IPS DF 6.9 (cell line): Measurements from ENCODE around the gene SERPINB6.
"Not testable (repeated sequence)": the region's sequence is repeated elsewhere in the genome, so short reads cannot be mapped to it uniquely, and the experiment has no call there.

Experiments used
- DNase-seq: peaks from one replicate; pipeline ENCODE4 v3.0.0-alpha.2; 2013; ENCODE audit warnings: low read depth, low spot score
- H3K27ac ChIP-seq: one replicate; pipeline ENCODE4 v1.5.1; 2013; ENCODE audit warnings: low read length, control low read depth
- H3K27me3 ChIP-seq: 2 replicates; pipeline ENCODE4 v1.6.1; 2013; ENCODE audit warnings: mild to moderate bottlenecking, low read length; ENCODE audit not compliant: control insufficient read depth, insufficient read depth
- H3K36me3 ChIP-seq: 2 replicates; pipeline ENCODE4 v1.6.1; 2013; ENCODE audit warnings: low read length; ENCODE audit not compliant: control insufficient read depth, insufficient read depth
- H3K4me1 ChIP-seq: 2 replicates; pipeline ENCODE4 v1.6.1; 2013; ENCODE audit warnings: low read length; ENCODE audit not compliant: control insufficient read depth, insufficient read depth
- H3K4me3 ChIP-seq: 2 replicates; pipeline ENCODE4 v1.5.1; 2013; ENCODE audit warnings: mild to moderate bottlenecking, low read length
- H3K9me3 ChIP-seq: 2 replicates; pipeline ENCODE4 v1.6.1; 2013; ENCODE audit warnings: low read length, inconsistent platforms; ENCODE audit not compliant: control insufficient read depth, insufficient read depth
- WGBS: extraction: QIAGEN DNeasy Blood & Tissue Kit; methylation state at CpG from one replicate; pipeline ENCODE4 v1.1.7; 2013; ENCODE audit warnings: mixed read lengths, missing lambda C conversion rate; ENCODE audit not compliant: insufficient read length, insufficient coverage; 5-methylcytosine and 5-hydroxymethylcytosine counted together

Gene SERPINB6

DNA sequence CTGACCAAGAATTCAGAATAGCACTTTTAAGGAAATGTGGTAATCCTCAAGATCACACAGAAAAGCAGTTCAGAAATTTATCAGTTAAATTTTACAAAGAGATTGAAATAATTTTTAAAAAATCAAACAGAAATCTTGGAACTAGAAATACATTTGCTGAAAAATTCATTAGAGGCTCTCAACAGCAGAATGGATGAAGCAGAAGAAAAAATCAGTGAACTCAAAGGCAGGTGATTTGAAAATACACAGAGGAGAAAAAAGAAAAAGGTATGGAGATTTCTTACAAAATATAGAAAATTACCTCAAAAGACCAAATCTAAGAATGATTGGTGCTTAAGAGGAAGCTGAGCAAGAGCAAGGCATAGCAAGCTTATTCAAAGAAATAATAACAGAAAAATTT lies 39.8 kb upstream of the SERPINB6 start:
- Histone ChIP-seq H3K27ac (no peak overlapping the region), H3K4me3 (no peak overlapping the region), H3K27me3 (no peaks in the 10 kb centered on the region), H3K4me1 (peaks cover 2% of the 10 kb centered on the region; the same call in 1 of the 2 replicates), H3K9me3 (0 out of 2 replicates have a peak, but pooled peaks cover 2% of the 10 kb centered on the region), H3K36me3 (peaks cover 43% of the 10 kb centered on the region)
- no peak for DNase-seq

DNA sequence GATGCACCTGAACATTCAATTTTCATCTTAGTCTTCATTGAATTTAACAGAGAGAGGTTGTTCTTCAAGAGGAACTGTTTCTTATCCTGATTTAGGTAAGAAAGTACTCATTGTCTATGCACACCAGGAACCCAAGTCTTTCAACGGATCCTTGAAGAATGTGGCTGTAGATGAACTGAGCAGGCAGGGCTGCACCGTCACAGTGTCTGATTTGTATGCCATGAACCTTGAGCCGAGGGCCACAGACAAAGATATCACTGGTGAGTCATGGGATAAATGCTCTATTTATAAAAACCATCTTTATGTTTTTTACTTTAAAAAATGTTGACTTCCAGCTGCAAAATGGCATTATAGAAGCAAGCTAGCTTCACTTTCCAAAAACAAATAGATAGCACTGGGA lies 38.6 kb upstream of the SERPINB6 start:
- Histone ChIP-seq H3K27me3 (no peaks in the 10 kb centered on the region), H3K27ac (no peak overlapping the region), H3K9me3 (0 out of 2 replicates have a peak, but pooled peaks cover 2% of the 10 kb centered on the region), H3K36me3 (peaks cover 36% of the 10 kb centered on the region), H3K4me1 (peaks cover 5% of the 10 kb centered on the region; the same call in 1 of the 2 replicates), H3K4me3 (no peak overlapping the region)
- DNase-seq, result no peak
- WGBS, result no CpG with 5 or more reads among the region's 3 CpGs

DNA sequence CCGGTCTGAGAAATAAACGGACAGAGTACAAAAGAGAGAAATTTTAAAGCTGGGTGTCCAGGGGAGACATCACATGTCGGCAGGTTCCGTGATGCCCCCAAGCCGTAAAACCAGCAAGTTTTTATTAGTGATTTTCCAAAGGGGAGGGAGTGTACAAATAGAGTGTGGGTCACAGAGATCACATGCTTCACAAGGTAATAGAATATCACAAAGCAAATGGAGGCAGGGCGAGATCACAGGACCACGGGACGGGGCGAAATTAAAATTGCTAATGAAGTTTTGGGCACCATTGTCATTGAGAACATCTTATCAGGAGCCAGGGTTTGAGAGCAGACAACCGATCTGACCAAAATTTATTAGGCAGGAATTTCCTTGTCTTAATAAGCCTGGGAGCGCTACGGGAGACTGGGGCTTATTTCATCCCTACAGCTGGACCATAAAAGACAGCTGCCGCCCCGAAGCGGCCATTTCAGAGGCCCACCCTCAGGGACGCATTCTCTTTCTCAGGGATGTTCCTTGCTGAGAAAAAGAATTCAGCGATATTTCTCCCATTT lies 37.4 kb upstream of the SERPINB6 start:
- DNase-seq, H3K9me3 ChIP-seq, H3K27ac ChIP-seq, H3K27me3 ChIP-seq, H3K4me3 ChIP-seq, H3K4me1 ChIP-seq: not testable (repeated sequence)
- peaks cover 27% of the 10 kb centered on the region for H3K36me3 ChIP-seq
- no CpG with 5 or more reads among the region's 17 CpGs for WGBS

DNA sequence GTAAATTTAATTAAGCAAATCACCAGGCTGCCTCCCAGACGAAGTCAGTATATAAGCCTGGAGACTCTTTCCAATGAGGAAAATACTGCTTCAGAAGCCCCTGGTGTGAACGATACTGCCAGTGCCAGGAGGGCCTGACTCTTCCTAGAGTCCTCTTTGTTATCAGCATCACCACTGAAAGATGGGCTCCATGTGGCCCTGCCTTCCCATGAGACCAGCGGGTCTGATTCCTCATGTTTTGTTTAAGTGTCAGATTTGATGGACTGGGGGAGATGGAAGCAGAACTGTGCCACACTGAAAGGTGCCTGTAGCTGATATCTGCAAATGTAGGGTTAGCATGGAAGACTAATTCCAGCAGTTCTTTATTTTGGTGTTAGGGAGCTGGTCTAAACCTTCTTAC lies 36.2 kb upstream of the SERPINB6 start:
- no peak for DNase-seq
- 0 out of 2 replicates have a peak, but pooled peaks cover 2% of the 10 kb centered on the region for H3K9me3 ChIP-seq
- no peak overlapping the region for H3K4me3 ChIP-seq
- peaks cover 22% of the 10 kb centered on the region; the same call in 1 of the 2 replicates for H3K36me3 ChIP-seq
- no peak overlapping the region for H3K27ac ChIP-seq
- no peaks in the 10 kb centered on the region for H3K27me3 ChIP-seq
- peaks cover 5% of the 10 kb centered on the region; the same call in 1 of the 2 replicates for H3K4me1 ChIP-seq
- no CpG with 5 or more reads among the region's 3 CpGs for WGBS

DNA sequence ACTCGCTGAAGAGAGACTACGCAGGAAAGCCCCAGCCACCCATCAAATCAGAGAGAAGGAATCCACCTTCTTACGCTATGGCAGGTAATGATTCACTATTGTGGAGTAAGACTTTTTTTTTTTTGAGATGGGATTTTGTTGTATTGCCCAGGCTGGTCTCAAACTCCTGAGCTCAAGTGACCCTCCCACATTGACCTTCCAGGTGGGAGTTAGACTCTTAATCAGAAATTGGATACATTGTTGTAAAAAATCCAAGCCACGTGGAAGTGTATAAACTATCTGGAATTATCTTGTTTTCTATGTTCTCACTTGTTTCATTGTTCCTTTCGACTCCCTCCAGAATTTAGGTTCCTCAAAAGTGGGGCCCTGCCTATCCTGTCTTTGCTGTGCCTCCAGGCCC lies 35.1 kb upstream of the SERPINB6 start:
- H3K36me3 ChIP-seq, result peaks cover 18% of the 10 kb centered on the region; the same call in 1 of the 2 replicates
- no peaks in the 10 kb centered on the region for H3K27me3 ChIP-seq
- peaks cover 5% of the 10 kb centered on the region; the same call in 1 of the 2 replicates for H3K4me1 ChIP-seq
- no peak overlapping the region for H3K27ac ChIP-seq
- no peak overlapping the region for H3K4me3 ChIP-seq
- H3K9me3 ChIP-seq, result 0 out of 2 replicates have a peak, but pooled peaks cover 2% of the 10 kb centered on the region
- DNase-seq, result no peak
- WGBS, result no CpG with 5 or more reads among the region's 5 CpGs

DNA sequence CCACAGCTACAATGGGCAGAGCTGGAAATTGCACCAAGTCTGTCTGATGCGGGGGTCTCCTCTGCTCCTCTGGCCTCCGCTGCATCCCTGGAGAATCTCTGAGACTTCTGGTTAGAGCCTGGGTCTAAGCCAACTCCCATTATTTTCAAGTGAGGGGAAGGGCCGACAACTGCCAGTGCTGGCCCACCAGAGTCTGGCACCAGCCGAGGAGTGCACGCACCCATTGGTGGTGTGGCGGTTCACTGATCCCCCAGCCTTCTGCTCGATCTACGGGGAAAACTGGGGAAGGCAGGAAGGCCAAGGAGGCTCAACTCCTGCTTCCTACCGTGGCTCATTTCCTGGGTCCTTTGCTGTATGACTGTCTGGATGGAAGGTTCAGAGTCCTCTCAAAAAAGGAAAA lies 34.5 kb upstream of the SERPINB6 start:
- WGBS, result no CpG with 5 or more reads among the region's 9 CpGs

DNA sequence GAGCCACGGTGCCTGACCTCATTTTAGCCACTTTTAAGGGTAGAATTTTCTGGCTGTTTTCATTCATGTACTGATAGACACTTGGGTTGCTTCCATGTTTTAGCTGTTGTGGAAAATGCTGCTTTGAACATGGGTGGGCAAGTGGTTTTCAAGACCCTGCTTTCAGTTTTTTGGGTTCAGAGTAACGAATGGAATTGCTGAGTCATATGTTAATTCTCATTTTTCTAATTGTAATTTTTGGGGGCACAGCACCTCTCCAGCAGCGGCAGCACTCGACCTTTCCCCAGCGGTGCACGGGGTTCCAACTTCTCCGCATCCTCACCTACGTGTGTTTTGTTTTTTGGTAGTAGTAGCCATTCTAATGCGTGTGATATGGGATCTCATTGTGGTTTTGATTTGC lies 33.7 kb upstream of the SERPINB6 start:
- H3K4me3 ChIP-seq, result no peak overlapping the region
- no peak for DNase-seq

More for the DNA sequence above, 34.5 kb upstream of the SERPINB6 start:
- Histone ChIP-seq H3K4me1 (peaks cover 5% of the 10 kb centered on the region; the same call in 1 of the 2 replicates), H3K36me3 (peaks cover 16% of the 10 kb centered on the region; the same call in 1 of the 2 replicates), H3K4me3 (no peak overlapping the region), H3K9me3 (0 out of 2 replicates have a peak, but pooled peaks cover 2% of the 10 kb centered on the region), H3K27ac (no peak overlapping the region), H3K27me3 (no peaks in the 10 kb centered on the region)
- DNase-seq, result no peak

DNA sequence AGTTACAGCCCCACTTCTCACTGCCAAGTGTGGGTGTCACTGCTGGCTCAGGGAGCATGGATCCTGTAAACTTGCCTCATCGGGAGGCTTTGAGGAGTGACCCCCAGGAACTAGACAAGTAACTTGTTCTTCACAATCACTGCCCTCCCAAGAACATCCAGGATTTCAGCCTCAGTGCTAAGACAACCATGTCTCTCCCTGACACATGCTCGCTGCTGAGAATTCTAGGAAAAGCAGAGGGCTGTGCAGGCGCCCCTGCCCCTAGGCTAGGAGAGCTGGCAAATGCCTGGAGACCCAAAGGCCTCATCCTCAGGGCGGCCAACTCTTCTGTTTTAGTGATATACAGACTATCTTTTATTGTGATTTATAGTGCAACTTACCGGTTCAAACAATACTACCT lies 31.9 kb upstream of the SERPINB6 start:
- not testable (repeated sequence) for DNase-seq, H3K4me3 ChIP-seq, H3K27me3 ChIP-seq, H3K27ac ChIP-seq, H3K9me3 ChIP-seq, H3K36me3 ChIP-seq, H3K4me1 ChIP-seq
- WGBS, result no CpG with 5 or more reads among the region's 5 CpGs

More for the DNA sequence above, 33.7 kb upstream of the SERPINB6 start:
- Histone ChIP-seq H3K9me3 (no peaks in the 10 kb centered on the region), H3K27me3 (no peaks in the 10 kb centered on the region), H3K4me1 (peaks cover 5% of the 10 kb centered on the region; the same call in 1 of the 2 replicates), H3K27ac (no peak overlapping the region), H3K36me3 (peaks cover 9% of the 10 kb centered on the region; the same call in 1 of the 2 replicates)
- WGBS, result no CpG with 5 or more reads among the region's 9 CpGs

DNA sequence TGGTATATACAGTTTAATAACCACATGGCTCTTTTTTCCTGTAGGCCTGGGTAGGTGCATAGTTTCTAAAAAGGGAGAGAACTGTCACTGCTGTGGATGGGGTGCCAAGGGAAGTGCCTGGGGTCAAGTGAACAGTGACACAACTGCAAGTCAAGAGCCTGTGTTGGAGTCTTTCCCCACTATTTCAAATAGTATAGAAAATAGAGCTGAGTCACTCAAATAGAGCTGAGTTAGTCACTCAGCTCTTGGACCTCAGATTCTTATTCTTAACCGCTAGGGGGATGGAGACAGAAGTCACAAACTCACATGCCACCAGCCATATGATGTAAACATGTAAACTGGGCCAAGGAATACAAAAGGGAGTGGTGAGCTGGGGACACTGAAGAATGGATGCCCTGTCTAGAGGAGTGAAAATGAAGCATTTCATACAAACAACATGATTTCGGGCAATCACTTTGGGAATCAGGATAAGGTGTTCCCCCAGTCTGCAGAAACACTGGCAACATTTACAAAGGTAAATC lies 30.5 kb upstream of the SERPINB6 start:
- H3K27ac ChIP-seq, result no peak overlapping the region
- no peaks in the 10 kb centered on the region for H3K9me3 ChIP-seq
- no peak for DNase-seq
- 0 out of 2 replicates have a peak, but pooled peaks cover 4% of the 10 kb centered on the region for H3K36me3 ChIP-seq
- H3K27me3 ChIP-seq, result no peaks in the 10 kb centered on the region
- no peak overlapping the region for H3K4me3 ChIP-seq
- peaks cover 5% of the 10 kb centered on the region; the same call in 1 of the 2 replicates for H3K4me1 ChIP-seq
- WGBS, result no CpG with 5 or more reads among the region's 2 CpGs

DNA sequence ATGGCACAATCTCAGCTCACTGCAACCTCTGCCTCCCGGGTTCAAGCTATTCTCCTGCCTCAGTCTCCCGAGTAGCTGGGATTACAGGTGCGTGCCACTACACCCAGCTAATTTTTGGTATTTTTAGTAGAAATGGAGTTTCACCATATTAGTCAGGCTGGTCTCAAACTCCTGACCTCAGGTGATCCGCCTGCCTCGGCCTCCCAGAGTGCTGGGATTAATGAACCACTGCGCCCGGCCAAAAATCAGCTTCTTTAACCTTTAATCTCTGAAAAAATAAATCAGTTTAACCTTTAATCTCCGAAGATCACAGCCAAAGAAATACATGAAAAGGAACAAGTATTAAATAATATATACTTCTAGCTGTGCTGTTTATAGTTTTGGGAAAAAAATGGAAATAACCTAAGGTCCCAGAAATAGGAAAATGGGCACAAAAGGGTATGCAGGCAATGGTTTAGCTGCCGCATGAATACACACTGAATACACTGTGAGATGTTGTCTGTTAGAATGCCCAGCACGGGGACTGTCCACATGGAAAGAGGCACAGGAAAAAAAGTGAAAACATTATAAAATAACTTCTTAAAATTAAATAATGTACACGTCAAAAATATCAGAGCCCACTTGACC lies 29.9 kb upstream of the SERPINB6 start:
- Histone ChIP-seq H3K36me3 (0 out of 2 replicates have a peak, but pooled peaks cover 2% of the 10 kb centered on the region), H3K4me3 (no peak overlapping the region), H3K4me1 (peaks cover 5% of the 10 kb centered on the region; the same call in 1 of the 2 replicates), H3K27me3 (no peaks in the 10 kb centered on the region), H3K27ac (no peak overlapping the region), H3K9me3 (no peaks in the 10 kb centered on the region)
- WGBS, result no CpG with 5 or more reads among the region's 11 CpGs
- no peak for DNase-seq
